ENCODE measurements around the gene IDI2. TPM values are rescaled to one million over a fixed set of nuclear protein-coding genes. Genes with fewer than 3 reads are reported as not detected.

IDI2 gene
- total RNA-seq, 1 donor from 2014 or later: not detected

- H3K36me3 Mint-ChIP-seq: peaks cover 4% of the 10 kb centered on the region
Observed at GRCh38 chr10:1037098-1037497, 11.4 kb upstream of the IDI2 start.

GRCh38 chr10:1036341-1036791 lies 10.7 kb upstream of the IDI2 start:
- DNase-seq (ENCODE audit: extremely low spot score, unreplicated experiment): no peak
- no peaks in the 10 kb centered on the region for H3K9me3 Mint-ChIP-seq
- peaks cover 4% of the 10 kb centered on the region for H3K36me3 Mint-ChIP-seq
- no peak for TF ChIP-seq CTCF (conservative IDR thresholded peaks at IDR 0.05)
- peak overlapping the region; percentile 56 for H3K27ac Mint-ChIP-seq
- H3K4me1 Mint-ChIP-seq (ENCODE audit: unreplicated experiment): peaks cover 5% of the 10 kb centered on the region
- H3K27me3 Mint-ChIP-seq: no peaks in the 10 kb centered on the region
- no peak overlapping the region for H3K4me3 Mint-ChIP-seq

More at GRCh38 chr10:1037098-1037497, 11.4 kb upstream of the IDI2 start:
- no peaks in the 10 kb centered on the region for H3K9me3 Mint-ChIP-seq
- H3K27ac Mint-ChIP-seq: no peak overlapping the region
- TF ChIP-seq CTCF (conservative IDR thresholded peaks at IDR 0.05): no peak
- peaks cover 5% of the 10 kb centered on the region for H3K4me1 Mint-ChIP-seq (ENCODE audit: unreplicated experiment)
- no peak for DNase-seq (ENCODE audit: extremely low spot score, unreplicated experiment)
- H3K27me3 Mint-ChIP-seq: no peaks in the 10 kb centered on the region
- H3K4me3 Mint-ChIP-seq: no peak overlapping the region

- Mint-ChIP-seq H3K4me1 (ENCODE audit: unreplicated experiment) (peaks cover 5% of the 10 kb centered on the region), H3K36me3 (peaks cover 4% of the 10 kb centered on the region), H3K27ac (no peak overlapping the region), H3K9me3 (no peaks in the 10 kb centered on the region), H3K27me3 (no peaks in the 10 kb centered on the region), H3K4me3 (no peak overlapping the region)
- no peak for DNase-seq (ENCODE audit: extremely low spot score, unreplicated experiment)
- TF ChIP-seq CTCF (conservative IDR thresholded peaks at IDR 0.05): no peak
Observed at GRCh38 chr10:1035201-1035600, 9.5 kb upstream of the IDI2 start.

- no peak for TF ChIP-seq CTCF (conservative IDR thresholded peaks at IDR 0.05)
- H3K9me3 Mint-ChIP-seq: no peaks in the 10 kb centered on the region
Observed at GRCh38 chr10:1034758-1035157, 9.1 kb upstream of the IDI2 start.

GRCh38 chr10:1033601-1034000 lies 7.9 kb upstream of the IDI2 start:
- Mint-ChIP-seq H3K4me3 (no peak overlapping the region), H3K27ac (no peak overlapping the region), H3K4me1 (ENCODE audit: unreplicated experiment) (peaks cover 5% of the 10 kb centered on the region), H3K36me3 (peaks cover 4% of the 10 kb centered on the region), H3K27me3 (no peaks in the 10 kb centered on the region), H3K9me3 (no peaks in the 10 kb centered on the region)
- TF ChIP-seq CTCF (conservative IDR thresholded peaks at IDR 0.05): no peak
- no peak for DNase-seq (ENCODE audit: extremely low spot score, unreplicated experiment)

More at GRCh38 chr10:1034758-1035157, 9.1 kb upstream of the IDI2 start:
- Mint-ChIP-seq H3K4me1 (ENCODE audit: unreplicated experiment) (peaks cover 5% of the 10 kb centered on the region), H3K27ac (no peak overlapping the region), H3K4me3 (no peak overlapping the region), H3K36me3 (peaks cover 4% of the 10 kb centered on the region), H3K27me3 (no peaks in the 10 kb centered on the region)
- no peak for DNase-seq (ENCODE audit: extremely low spot score, unreplicated experiment)

- H3K4me3 Mint-ChIP-seq: no peak overlapping the region
- peaks cover 4% of the 10 kb centered on the region for H3K36me3 Mint-ChIP-seq
- no peaks in the 10 kb centered on the region for H3K27me3 Mint-ChIP-seq
- no peaks in the 10 kb centered on the region for H3K9me3 Mint-ChIP-seq
- no peak overlapping the region for H3K27ac Mint-ChIP-seq
- DNase-seq (ENCODE audit: extremely low spot score, unreplicated experiment): no peak
- no peak for TF ChIP-seq CTCF (conservative IDR thresholded peaks at IDR 0.05)
- no peaks in the 10 kb centered on the region for H3K4me1 Mint-ChIP-seq (ENCODE audit: unreplicated experiment)
Observed at GRCh38 chr10:1029838-1030237, 4.2 kb upstream of the IDI2 start.

All from type B pancreatic cell (in vitro differentiated cells).